Sigmoid colon (tissue), 4 donors: ENCODE results near the gene CWF19L2.

ENCODE experiments used
- CTCF ChIP-seq, 4 experiments: fragments of 450-650 bp in 3 of 4; fragments of 200-600 bp in 1 of 4; IDR thresholded peaks; one replicate each; pipeline ENCODE4 v1.5.1; 2016 to 2019; ENCODE audit warnings: antibody characterized with exemption in 4 of 4, mild to moderate bottlenecking in 3 of 4, moderate library complexity in 2 of 4
- EP300 ChIP-seq, 4 donors: sonication (generic); formaldehyde crosslinking; IDR thresholded peaks; one replicate each; pipeline ENCODE4 v1.6.1; 2017; ENCODE audit warnings: antibody characterized with exemption in 4 of 4
- POLR2A ChIP-seq, 2 donors: fragments of 450-650 bp; IDR thresholded peaks; one replicate each; pipeline ENCODE4 v1.6.1; 2016; ENCODE audit warnings: antibody characterized with exemption in 2 of 2, mild to moderate bottlenecking in 2 of 2, moderate library complexity in 2 of 2
- POLR2AphosphoS5 ChIP-seq, 4 donors: sonication (generic); formaldehyde crosslinking; IDR thresholded peaks; one replicate each; pipeline ENCODE4 v1.6.1; 2017; ENCODE audit warnings: antibody characterized with exemption in 4 of 4

GRCh38 chr11:107384144-107384852 is 73.3 kb downstream of the CWF19L2 start:
- TF ChIP-seq CTCF (IDR thresholded peaks at IDR 0.05) (no peak), POLR2AphosphoS5 (IDR thresholded peaks at IDR 0.05) (no peak), POLR2A (IDR thresholded peaks at IDR 0.05) (no peak), EP300 (IDR thresholded peaks at IDR 0.05) (no peak)
